ENCODE measurements around the gene IDH3B.

The IDH3B gene

DNA sequence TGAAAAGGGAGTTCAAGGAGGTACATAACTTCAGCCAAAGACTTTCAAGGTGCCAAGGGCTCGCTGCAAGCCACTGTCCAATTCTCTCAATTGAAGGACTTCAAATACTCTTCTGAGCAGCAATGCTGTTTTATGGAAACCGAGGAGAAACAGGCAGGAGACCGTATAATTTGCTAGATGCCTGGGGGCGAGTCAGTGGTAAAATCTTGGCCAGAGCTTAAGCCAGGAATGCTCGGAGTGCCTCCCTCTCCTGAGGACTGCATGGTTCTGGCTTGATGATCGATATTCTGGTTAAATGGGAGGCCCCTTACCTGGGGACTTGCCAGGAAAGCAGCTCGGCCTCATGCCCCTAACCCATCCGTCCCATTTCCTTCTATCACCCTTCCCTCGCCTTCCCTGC is 47.4 kb downstream of the IDH3B start:
- H3K27me3 ChIP-seq (ENCODE audit: insufficient read depth, low read depth, severe bottlenecking): no peaks in the 10 kb centered on the region
- H3K9me3 ChIP-seq (ENCODE audit: severe bottlenecking): no peaks in the 10 kb centered on the region
- no peak for DNase-seq
- no peak overlapping the region for H3K4me3 ChIP-seq (ENCODE audit: low read depth, low read length)
- H3K27ac ChIP-seq: no peak overlapping the region
- no peaks in the 10 kb centered on the region for H3K36me3 ChIP-seq
- TF ChIP-seq, protein P1, sequence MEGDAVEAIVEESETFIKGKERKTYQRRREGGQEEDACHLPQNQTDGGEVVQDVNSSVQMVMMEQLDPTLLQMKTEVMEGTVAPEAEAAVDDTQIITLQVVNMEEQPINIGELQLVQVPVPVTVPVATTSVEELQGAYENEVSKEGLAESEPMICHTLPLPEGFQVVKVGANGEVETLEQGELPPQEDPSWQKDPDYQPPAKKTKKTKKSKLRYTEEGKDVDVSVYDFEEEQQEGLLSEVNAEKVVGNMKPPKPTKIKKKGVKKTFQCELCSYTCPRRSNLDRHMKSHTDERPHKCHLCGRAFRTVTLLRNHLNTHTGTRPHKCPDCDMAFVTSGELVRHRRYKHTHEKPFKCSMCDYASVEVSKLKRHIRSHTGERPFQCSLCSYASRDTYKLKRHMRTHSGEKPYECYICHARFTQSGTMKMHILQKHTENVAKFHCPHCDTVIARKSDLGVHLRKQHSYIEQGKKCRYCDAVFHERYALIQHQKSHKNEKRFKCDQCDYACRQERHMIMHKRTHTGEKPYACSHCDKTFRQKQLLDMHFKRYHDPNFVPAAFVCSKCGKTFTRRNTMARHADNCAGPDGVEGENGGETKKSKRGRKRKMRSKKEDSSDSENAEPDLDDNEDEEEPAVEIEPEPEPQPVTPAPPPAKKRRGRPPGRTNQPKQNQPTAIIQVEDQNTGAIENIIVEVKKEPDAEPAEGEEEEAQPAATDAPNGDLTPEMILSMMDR (IDR thresholded peaks at IDR 0.05; ENCODE audit: low read depth, low read length): no peak

DNA sequence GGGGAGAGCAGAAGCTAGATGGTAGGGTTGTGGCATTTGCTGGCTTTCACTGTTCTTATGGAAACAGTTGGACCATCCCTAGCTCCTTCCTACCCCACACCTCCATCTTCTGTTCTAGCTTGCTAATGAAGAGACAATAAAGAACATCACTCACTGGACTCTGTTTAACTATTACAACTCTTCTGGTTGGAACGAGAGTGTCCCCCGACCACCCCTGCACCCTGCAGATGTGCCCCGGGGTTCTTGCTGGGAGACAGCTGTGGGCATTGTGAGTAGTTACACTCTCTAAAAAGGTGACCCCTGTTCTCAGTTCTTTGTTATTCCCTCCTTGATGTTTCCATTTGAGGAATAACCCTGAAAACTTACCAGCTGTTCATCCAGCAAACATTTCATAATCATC is 51.9 kb downstream of the IDH3B start:
- TF ChIP-seq, protein P1 (IDR thresholded peaks at IDR 0.05; ENCODE audit: low read depth, low read length): no peak
- H3K4me3 ChIP-seq (ENCODE audit: low read depth, low read length): no peak overlapping the region

DNA sequence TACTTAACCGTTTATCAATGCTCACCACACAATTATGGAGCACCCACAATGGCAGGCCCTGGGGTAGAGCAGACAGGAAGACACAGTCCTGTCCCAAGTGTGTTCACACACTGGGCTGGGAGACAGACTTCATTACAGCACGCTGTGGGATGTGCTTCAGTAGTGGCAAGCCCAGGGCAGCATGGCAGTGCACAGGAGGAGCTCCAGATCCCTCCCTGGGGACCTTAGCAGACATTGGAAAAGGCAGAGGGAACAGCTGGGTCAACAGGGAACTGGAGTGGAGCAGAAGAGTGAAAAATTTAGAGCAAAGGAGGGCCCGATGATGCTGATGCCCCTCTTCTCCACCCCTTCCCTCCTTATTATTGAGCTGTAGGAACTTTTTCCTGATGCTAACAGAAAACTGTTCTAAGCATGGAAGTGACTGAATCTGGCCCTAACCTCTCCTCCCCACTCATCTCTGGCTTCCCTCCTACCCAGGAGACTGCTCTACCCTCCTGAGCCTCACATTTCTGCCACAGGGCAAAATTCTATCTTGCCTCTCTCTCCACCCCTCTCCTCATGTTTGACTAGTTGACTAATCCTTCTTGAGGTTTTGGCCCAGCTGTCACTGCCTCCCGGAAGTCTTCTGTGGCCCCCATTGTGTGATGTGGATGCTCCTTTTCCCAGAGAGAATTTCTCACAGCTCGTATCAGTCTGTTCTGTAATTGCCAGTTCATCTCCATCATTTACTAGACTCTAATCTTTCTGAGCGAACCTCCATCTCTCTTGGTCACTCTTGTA is 52.9 kb downstream of the IDH3B start:
- Histone ChIP-seq H3K9me3 (ENCODE audit: severe bottlenecking) (no peaks in the 10 kb centered on the region), H3K27ac (no peak overlapping the region), H3K36me3 (no peaks in the 10 kb centered on the region), H3K4me3 (ENCODE audit: low read depth, low read length) (no peak overlapping the region), H3K27me3 (ENCODE audit: insufficient read depth, low read depth, severe bottlenecking) (no peaks in the 10 kb centered on the region)
- TF ChIP-seq, protein P1 (IDR thresholded peaks at IDR 0.05; ENCODE audit: low read depth, low read length): no peak
- DNase-seq: no peak

More for the DNA sequence above, 51.9 kb downstream of the IDH3B start:
- DNase-seq: no peak
- H3K27ac ChIP-seq: no peak overlapping the region
- no peaks in the 10 kb centered on the region for H3K27me3 ChIP-seq (ENCODE audit: insufficient read depth, low read depth, severe bottlenecking)
- H3K9me3 ChIP-seq (ENCODE audit: severe bottlenecking): no peaks in the 10 kb centered on the region
- H3K36me3 ChIP-seq: no peaks in the 10 kb centered on the region

DNA sequence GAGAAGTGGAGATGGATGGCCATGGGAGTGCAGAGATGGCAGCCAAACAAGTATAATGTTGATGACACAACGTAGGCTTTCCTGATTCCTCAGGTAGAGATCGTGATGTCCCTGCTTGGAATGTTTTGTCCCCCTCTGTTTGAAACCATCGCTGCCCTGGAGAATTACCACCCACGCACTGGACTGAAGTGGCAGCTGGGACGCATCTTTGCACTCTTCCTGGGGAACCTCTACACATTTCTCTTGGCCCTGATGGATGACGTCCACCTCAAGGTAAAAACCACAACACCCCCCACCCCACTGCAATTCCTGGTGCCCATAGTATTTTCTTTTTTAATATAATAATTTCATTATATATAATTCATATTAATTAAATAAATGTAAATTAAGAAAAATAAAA is 53.7 kb downstream of the IDH3B start:
- Histone ChIP-seq H3K27me3 (ENCODE audit: insufficient read depth, low read depth, severe bottlenecking) (no peaks in the 10 kb centered on the region), H3K4me3 (ENCODE audit: low read depth, low read length) (no peak overlapping the region), H3K9me3 (ENCODE audit: severe bottlenecking) (no peaks in the 10 kb centered on the region), H3K36me3 (no peaks in the 10 kb centered on the region), H3K27ac (no peak overlapping the region)
- no peak for DNase-seq
- TF ChIP-seq, protein P1 (IDR thresholded peaks at IDR 0.05; ENCODE audit: low read depth, low read length): no peak

All from WERI-Rb-1 (cell line).